ENCODE measurements around the gene CRYGA. TPM values are rescaled to one million over a fixed set of nuclear protein-coding genes. Genes with fewer than 3 reads are reported as not detected.

The CRYGA gene, protein sequence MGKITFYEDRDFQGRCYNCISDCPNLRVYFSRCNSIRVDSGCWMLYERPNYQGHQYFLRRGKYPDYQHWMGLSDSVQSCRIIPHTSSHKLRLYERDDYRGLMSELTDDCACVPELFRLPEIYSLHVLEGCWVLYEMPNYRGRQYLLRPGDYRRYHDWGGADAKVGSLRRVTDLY
- total RNA-seq = not detected in 2 replicates

DNA sequence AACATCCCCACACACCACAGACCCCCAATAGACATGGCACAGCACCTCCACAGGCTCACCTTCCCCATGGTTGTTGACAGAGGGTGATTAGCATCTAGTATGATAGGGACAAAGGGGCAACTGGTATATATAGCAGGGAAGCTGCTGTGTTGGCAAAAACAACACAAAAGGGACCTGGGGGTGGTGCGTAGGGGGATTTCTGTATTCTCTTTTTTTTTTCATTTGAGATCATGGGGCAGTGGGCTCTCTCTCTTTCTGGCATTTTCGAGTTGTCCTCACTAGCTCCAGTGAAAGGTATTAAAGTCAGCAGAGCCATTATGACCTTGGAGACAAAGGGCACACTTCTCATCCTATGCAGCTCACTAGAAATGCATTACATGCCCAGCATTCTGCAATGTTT is at the start of gene CRYGA:
Gene CRYGA, minus strand, starts transcription at position 101 of the 400 bp plus-strand sequence. Its CDS starts 33 bp downstream, at position 68.

DNA sequence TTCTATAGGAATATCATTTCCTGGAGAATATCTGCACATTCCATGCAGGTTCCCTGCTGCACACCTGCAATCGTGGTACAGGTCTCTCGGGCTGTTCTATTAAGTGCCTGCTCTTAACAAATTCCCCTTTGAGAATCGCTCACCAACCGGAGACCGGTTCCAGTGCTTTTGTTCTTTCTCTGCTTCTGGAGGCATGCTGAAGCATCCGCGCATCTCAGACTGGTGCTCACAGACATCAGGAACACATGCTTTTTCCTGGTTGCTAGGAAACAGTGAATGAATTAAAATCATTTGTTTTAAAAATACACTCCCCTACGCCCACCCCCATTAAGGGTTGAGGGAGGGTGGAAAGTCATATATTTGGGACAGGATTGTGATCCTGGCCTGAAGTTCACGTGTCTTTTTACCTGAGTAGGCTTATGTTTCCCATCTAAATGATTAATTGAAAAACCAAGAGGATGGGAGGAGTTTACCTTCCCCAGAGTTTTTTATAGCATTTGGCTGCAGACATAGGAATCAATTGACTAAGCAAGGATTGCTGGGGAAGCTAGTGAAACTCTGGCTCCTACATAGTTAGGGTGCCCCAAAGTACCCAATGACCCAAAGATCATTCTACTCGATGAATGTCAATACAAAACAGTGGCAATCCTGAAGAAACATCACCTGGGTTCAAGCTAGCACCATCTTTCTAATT is 26.6 kb upstream of the CRYGA start, which contains the start of gene C2orf80:
Gene C2orf80, minus strand, starts transcription at position 221 of the 694 bp plus-strand sequence. CDS start 3,044 bp downstream, outside the sequence.

GRCh38 chr2:208146006-208146405 is 17.4 kb downstream of the CRYGA start, which contains the start of gene CRYGB:
Gene CRYGB (minus strand): TSS chr2:208146158. CDS start chr2:208146120, 38 bp downstream.

DNA sequence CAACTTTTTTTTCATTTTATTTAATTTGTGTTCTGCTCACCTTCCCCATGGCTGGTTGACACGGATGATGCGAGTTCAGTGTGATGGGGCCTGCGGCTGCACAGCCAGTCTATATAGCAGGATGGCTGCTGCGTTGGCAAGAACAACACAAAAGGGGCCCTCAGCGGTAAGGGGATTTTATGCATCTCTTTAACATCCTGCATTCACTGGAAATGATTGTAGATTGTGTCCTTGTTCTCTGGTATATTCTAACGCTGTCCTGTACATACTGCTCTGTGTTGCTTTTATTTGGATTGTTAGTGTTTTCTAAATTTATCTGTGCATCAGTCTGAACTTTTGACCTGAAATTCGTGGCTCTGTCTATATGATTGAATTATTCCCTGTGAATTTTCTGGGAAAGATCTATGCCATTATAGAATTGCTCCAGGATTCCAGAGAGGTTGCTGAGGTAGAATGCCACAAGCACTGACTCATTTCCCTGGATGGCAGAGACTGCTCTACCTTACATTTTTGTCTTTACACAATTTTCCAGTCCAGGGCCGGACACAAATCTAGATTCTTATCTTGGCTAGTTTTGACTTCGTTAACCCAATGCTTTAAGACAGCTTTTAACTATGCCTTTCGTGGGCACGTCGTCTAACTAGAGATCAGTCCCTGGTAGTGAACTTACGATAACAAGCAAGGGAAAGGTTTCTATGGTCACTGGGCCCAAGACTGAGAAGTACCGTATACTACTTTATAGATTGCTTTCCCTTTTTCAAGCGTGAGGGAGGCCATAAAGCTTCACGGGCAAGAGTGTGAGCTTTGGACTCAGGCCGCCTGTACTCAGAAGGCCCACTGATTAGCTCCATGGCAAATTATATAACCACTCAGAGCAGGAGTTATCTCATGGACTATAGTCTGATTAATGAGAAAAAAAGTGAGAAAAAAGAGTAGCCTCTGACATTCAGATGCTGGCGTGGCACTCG is 33.4 kb downstream of the CRYGA start, which contains the start of gene CRYGC:
Gene CRYGC, minus strand, starts transcription at position 85 of the 968 bp plus-strand sequence. Its CDS starts 36 bp downstream, at position 49.

DNA sequence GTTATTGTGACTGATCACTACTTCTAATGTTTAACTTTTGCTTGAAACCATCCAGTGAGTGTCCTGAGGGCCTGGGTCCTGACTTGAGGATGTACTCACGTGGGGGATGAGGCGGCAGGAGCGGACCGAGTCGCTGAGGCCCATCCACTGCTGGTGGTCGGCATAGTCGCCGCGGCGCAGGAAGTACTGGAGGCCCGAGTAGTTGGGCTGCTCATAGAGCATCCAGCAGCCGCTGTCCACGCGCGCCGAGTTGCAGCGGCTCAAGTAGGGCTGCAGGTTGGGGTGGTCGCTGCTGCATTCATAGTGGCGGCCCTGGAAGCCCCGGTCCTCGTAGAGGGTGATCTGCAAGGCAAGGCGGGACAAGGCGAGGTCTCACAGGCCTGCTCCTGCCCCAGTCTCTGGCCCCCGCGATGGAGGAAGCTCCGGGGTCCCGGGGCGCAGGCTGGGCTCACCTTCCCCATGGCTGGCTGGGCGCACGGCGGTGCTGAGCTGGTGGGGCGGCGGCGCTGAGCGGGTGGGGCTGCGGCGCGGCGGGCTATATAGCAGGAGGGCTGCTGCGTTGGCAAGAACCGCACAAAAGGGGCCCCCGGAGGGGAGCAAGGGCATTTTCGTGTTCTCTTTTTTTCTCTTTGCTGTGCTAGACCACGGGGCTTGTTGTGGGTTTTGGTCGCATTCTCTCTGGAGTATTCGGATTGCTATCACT is 39.2 kb downstream of the CRYGA start, which contains the start of gene CRYGD:
Gene CRYGD, minus strand, starts transcription at position 512 of the 703 bp plus-strand sequence. Its CDS starts 51 bp downstream, at position 461.

Other genes with a start within 250 kb of the CRYGA start
- 2.8 and 7.7 TPM in 2 replicates for gene PLEKHM3, start 138.1 kb downstream of the CRYGA start, total RNA-seq
- gene CRYGD, start 39.1 kb downstream of the CRYGA start, total RNA-seq = not detected in 2 replicates
- gene CRYGC, start 33.8 kb downstream of the CRYGA start, total RNA-seq = not detected in 2 replicates
- not detected in 2 replicates for gene CRYGB, start 17.4 kb downstream of the CRYGA start, total RNA-seq
- gene C2orf80, start 26.4 kb upstream of the CRYGA start, total RNA-seq = not detected in 2 replicates
- gene IDH1, start 91.5 kb upstream of the CRYGA start, total RNA-seq = 96.1 and 114 TPM in 2 replicates
- gene PIKFYVE, start 102.7 kb upstream of the CRYGA start, total RNA-seq = 8.5 and 12.6 TPM in 2 replicates
- gene PTH2R, start 243.2 kb upstream of the CRYGA start, total RNA-seq = 0.04 TPM in 1 of 2 replicates, not detected in the other

Data from hair follicular keratinocyte (primary cell).